Vagina (tissue), 2 donors: ENCODE data around the gene ABCA3. TPM values are rescaled to one million over a fixed set of nuclear protein-coding genes. Genes with fewer than 3 reads are reported as not detected.

Experiments
- DNase-seq, 2 donors: peaks; one replicate each; pipeline ENCODE4 v3.0.0-alpha.2; 2017; ENCODE audit errors: extremely low spot score in 2 of 2
- H3K27ac ChIP-seq: fragments of 200-600 bp; sonication (generic); one replicate; pipeline ENCODE4 v1.5.1; 2019
- H3K27me3 ChIP-seq: fragments of 200-600 bp; sonication (generic); one replicate; pipeline ENCODE4 v1.5.1; 2019
- H3K36me3 ChIP-seq, 2 donors: fragments of 200-600 bp; sonication (generic); one replicate each; pipeline ENCODE4 v1.5.1; 2017 to 2019
- H3K4me1 ChIP-seq: fragments of 200-600 bp; sonication (generic); one replicate; pipeline ENCODE4 v1.5.1; 2019
- H3K4me3 ChIP-seq, 2 donors: fragments of 200-600 bp; sonication (generic); 1 replicate in 1 of 2; 2 replicates in 1 of 2; pipeline ENCODE4 v1.5.1; 2016 to 2019
- H3K9me3 ChIP-seq: fragments of 200-600 bp; sonication (generic); one replicate; pipeline ENCODE4 v1.5.1; 2019
- POLR2A ChIP-seq, 2 donors: fragments of 450-650 bp; IDR thresholded peaks; one replicate each; pipeline ENCODE4 v1.6.1; 2017; ENCODE audit warnings: antibody characterized with exemption in 2 of 2, mild to moderate bottlenecking in 2 of 2, moderate library complexity in 2 of 2
- POLR2AphosphoS5 ChIP-seq, 2 donors: sonication (generic); formaldehyde crosslinking; IDR thresholded peaks; one replicate each; pipeline ENCODE4 v1.9.0; 2017; ENCODE audit warnings: antibody characterized with exemption in 2 of 2, mild to moderate bottlenecking in 2 of 2, low read depth in 1 of 2; ENCODE audit not compliant: insufficient read depth in 1 of 2
- intact Hi-C: fragments of 100-400 bp; cut with DNase I; formaldehyde crosslinking; loops from one replicate; pipeline ENCODE4 v1.15.1; 2023
- total RNA-seq: library from RNA; depleted of rRNA; stranded (reverse); fragments of >200 nt; gene quantifications from one replicate; pipeline ENCODE4 v1.2.3, GENCODE V29; 2016
- TF ChIP-seq, protein P1 (sequence below), 3 experiments: fragments of 450-650 bp in 2 of 3; fragments of 200-600 bp in 1 of 3; sonication (generic) in 1 of 3; IDR thresholded peaks; one replicate each; pipeline ENCODE4 v1.5.1; 2017 to 2019; ENCODE audit warnings: antibody characterized with exemption in 3 of 3, mild to moderate bottlenecking in 2 of 3, moderate library complexity in 2 of 3

Gene ABCA3
- total RNA-seq, 1 donor from 2014 or later: 5.4 TPM

DNA sequence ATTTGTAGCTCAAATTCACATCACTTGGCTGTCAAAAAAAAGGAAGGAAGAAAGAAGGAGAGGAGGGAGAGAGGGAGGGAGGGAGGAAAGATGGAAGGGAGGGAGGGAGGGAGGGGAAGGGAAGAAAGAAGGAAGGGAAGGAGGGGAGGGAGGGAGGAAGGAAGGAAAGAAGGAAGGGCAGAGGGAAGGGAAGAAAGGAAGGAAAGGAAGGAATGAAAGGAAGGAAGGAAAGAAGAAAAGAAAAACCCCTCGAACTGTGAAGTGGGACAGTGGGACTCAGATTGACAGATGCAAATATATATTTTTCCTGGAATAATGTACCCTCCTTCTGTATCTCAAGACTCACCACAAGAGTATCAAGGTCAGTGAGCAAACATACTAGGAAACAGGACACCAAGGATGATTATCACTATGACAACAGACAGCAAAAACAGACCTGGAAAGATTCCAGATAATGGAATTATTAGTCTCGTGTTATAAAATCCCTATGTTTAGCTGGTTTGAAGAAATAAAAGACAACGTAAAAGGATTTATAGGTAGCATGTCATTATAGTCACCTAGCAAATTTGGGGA lies 24.2 kb upstream of the ABCA3 start:
- intact Hi-C loops: no loop called here

DNA sequence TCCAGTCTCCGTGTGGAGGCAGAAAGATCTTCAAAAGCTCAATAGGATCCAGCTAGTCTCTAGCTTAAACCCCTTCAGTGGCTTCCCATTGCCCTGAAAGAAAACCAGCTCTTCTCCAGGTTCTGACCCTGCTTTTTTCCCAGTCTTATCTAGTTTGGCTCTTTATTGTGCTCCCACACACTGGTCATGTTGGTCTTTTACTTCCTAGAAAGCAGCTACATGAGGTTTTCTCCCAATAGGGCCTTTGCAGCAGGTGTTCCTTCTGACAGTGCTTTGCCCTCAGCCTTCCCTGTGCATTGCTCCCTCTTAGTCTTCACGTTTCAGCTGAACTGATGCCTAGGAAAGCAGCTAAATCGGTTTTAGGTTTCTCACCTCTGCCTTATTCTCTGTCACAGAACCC lies 21.7 kb upstream of the ABCA3 start:
- no peak overlapping the region for H3K4me3 ChIP-seq
- no peaks in the 10 kb centered on the region for H3K36me3 ChIP-seq
- no peaks in the 10 kb centered on the region for H3K27me3 ChIP-seq
- intact Hi-C loops: no loop called here
- no peak for DNase-seq
- H3K27ac ChIP-seq: no peak overlapping the region
- H3K4me1 ChIP-seq: no peaks in the 10 kb centered on the region
- no peaks in the 10 kb centered on the region for H3K9me3 ChIP-seq
- TF ChIP-seq POLR2A (IDR thresholded peaks at IDR 0.05) (no peak), POLR2AphosphoS5 (IDR thresholded peaks at IDR 0.05; ENCODE audit: insufficient read depth in 1 of 2, low read depth in 1 of 2) (no peak)
- TF ChIP-seq, protein P1, sequence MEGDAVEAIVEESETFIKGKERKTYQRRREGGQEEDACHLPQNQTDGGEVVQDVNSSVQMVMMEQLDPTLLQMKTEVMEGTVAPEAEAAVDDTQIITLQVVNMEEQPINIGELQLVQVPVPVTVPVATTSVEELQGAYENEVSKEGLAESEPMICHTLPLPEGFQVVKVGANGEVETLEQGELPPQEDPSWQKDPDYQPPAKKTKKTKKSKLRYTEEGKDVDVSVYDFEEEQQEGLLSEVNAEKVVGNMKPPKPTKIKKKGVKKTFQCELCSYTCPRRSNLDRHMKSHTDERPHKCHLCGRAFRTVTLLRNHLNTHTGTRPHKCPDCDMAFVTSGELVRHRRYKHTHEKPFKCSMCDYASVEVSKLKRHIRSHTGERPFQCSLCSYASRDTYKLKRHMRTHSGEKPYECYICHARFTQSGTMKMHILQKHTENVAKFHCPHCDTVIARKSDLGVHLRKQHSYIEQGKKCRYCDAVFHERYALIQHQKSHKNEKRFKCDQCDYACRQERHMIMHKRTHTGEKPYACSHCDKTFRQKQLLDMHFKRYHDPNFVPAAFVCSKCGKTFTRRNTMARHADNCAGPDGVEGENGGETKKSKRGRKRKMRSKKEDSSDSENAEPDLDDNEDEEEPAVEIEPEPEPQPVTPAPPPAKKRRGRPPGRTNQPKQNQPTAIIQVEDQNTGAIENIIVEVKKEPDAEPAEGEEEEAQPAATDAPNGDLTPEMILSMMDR (IDR thresholded peaks at IDR 0.05): no peak

More for the DNA sequence above, 24.2 kb upstream of the ABCA3 start:
- no peaks in the 10 kb centered on the region for H3K36me3 ChIP-seq
- H3K27ac ChIP-seq: no peak overlapping the region
- no peaks in the 10 kb centered on the region for H3K27me3 ChIP-seq
- H3K9me3 ChIP-seq: no peaks in the 10 kb centered on the region
- no peak overlapping the region for H3K4me3 ChIP-seq
- DNase-seq: no peak
- TF ChIP-seq POLR2A (IDR thresholded peaks at IDR 0.05) (no peak), POLR2AphosphoS5 (IDR thresholded peaks at IDR 0.05; ENCODE audit: insufficient read depth in 1 of 2, low read depth in 1 of 2) (no peak)
- TF ChIP-seq, protein P1 (IDR thresholded peaks at IDR 0.05): no peak
- no peaks in the 10 kb centered on the region for H3K4me1 ChIP-seq

DNA sequence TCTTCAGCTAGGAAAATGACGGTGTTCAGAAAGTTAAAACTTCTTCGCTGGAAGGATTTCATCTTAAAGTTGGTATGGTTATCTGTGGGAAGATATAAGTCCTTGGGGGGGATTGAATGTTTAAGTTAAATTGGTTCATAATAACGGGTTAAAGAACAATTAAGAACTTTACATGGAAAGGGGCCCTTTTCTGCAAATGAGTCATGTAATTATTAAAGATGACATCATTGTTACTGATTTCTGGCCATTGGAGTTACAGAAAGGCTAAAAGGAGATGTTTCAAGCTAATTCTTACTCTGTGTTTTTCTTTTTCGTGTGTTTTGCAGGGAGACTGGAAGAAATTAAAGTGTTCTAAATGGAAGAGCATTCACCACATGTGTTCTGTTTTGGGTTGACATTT lies 20.6 kb upstream of the ABCA3 start:
- Histone ChIP-seq H3K36me3 (no peaks in the 10 kb centered on the region), H3K9me3 (no peaks in the 10 kb centered on the region), H3K4me3 (no peak overlapping the region), H3K27me3 (no peaks in the 10 kb centered on the region), H3K27ac (no peak overlapping the region), H3K4me1 (no peaks in the 10 kb centered on the region)
- DNase-seq: no peak
- TF ChIP-seq, protein P1 (IDR thresholded peaks at IDR 0.05): no peak
- TF ChIP-seq POLR2AphosphoS5 (IDR thresholded peaks at IDR 0.05; ENCODE audit: insufficient read depth in 1 of 2, low read depth in 1 of 2): no peak
- intact Hi-C loops: no loop called here

DNA sequence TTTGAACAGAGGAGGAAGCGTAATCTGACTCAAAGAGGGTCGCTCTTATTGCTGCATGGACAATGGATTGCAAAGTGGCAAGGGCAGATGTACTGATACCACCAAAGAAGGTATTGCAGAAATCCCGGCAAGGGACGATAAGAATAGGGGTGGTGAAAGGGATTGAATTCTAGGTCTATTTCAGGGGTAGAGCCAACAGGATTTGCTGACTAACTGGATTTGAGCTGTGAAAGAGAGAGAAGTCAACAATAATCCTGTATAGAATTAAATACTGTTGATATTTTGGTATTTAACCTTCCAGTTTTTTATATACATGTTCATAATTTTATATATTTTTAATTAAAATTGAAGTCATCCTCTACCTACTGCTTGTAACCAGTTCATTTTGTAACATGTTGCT lies 19.4 kb upstream of the ABCA3 start:
- H3K27me3 ChIP-seq: no peaks in the 10 kb centered on the region
- intact Hi-C loops: no loop called here
- no peak for DNase-seq
- H3K9me3 ChIP-seq: no peaks in the 10 kb centered on the region
- TF ChIP-seq, protein P1 (IDR thresholded peaks at IDR 0.05): no peak
- TF ChIP-seq POLR2AphosphoS5 (IDR thresholded peaks at IDR 0.05; ENCODE audit: insufficient read depth in 1 of 2, low read depth in 1 of 2): no peak
- TF ChIP-seq POLR2A (IDR thresholded peaks at IDR 0.05): no peak
- H3K4me1 ChIP-seq: no peaks in the 10 kb centered on the region
- H3K36me3 ChIP-seq: no peaks in the 10 kb centered on the region
- no peak overlapping the region for H3K27ac ChIP-seq
- H3K4me3 ChIP-seq: no peak overlapping the region

DNA sequence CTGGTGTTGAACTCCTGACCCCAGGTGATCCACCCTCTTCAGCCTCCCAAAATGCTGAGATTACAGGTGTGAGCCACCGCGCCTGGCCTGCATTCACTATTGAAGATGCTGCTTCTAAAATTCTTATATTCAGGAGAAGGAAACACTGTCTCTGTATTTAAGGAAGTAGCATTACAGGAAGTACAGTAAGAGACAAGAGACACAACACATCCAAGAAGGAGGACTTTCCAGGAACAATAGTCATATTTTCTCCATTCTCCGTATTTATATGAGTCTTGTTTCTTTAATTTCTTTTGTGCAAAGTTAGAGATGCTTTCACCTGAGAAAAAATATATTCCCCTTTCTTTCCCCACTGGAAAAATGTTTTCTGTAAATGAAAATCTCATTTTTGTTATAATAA lies 18.3 kb upstream of the ABCA3 start:
- TF ChIP-seq POLR2A (IDR thresholded peaks at IDR 0.05) (no peak), POLR2AphosphoS5 (IDR thresholded peaks at IDR 0.05; ENCODE audit: insufficient read depth in 1 of 2, low read depth in 1 of 2) (no peak)
- TF ChIP-seq, protein P1 (IDR thresholded peaks at IDR 0.05): no peak
- Histone ChIP-seq H3K36me3 (no peaks in the 10 kb centered on the region), H3K9me3 (no peaks in the 10 kb centered on the region), H3K27me3 (no peaks in the 10 kb centered on the region), H3K4me3 (no peak overlapping the region), H3K4me1 (no peaks in the 10 kb centered on the region), H3K27ac (no peak overlapping the region)
- intact Hi-C loops: no loop called here
- no peak for DNase-seq
